Hematopoietic multipotent progenitor cell treated with erythropoietin and hydrocortisone succinate and interleukin-3 and kit ligand, for 15 days (in vitro differentiated cells): Measurements from ENCODE around the gene SGCA.

Experiments used
- DNase-seq: peaks from one replicate; pipeline ENCODE4 v3.0.0-alpha.2; 2015; ENCODE audit warnings: low spot score

SGCA gene

DNA sequence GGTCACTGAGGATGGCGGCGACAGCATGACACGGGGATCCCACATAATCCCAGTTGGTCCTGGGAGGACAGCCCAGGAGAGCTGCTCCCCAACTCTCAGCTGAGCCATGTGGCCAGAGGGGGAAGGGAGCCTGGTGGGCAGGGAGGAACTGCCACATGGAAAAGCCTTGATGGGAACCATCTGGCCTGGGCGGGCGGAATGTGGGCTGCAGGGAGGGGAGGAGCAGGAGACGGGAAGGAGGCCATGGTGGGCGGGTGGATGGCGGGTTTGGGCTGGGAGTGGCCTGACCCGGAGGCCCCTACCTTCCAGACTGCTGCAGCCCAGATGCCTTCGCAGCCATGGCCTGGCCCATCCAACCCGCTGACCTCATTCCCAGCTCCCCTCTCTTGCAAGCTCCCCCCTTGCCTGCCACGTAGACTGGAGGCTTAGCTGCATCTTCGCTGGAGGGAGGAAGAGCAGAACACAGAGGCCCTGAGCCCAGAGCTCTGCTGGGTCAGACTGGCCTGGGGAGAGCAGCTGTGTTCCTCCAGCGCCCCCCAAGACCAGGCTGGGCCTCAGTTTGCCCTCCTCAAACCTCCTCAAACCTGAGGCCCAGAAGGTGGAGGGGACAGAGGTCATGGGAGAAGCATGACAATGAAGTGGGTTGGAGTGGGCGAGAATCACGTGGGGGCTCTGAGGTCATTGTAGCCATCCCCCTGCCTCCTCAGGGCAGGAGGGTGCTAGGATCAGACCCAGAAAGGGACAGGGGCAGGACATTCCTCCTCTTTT is 43.9 kb downstream of the SGCA start:
- DNase-seq: no peak

DNA sequence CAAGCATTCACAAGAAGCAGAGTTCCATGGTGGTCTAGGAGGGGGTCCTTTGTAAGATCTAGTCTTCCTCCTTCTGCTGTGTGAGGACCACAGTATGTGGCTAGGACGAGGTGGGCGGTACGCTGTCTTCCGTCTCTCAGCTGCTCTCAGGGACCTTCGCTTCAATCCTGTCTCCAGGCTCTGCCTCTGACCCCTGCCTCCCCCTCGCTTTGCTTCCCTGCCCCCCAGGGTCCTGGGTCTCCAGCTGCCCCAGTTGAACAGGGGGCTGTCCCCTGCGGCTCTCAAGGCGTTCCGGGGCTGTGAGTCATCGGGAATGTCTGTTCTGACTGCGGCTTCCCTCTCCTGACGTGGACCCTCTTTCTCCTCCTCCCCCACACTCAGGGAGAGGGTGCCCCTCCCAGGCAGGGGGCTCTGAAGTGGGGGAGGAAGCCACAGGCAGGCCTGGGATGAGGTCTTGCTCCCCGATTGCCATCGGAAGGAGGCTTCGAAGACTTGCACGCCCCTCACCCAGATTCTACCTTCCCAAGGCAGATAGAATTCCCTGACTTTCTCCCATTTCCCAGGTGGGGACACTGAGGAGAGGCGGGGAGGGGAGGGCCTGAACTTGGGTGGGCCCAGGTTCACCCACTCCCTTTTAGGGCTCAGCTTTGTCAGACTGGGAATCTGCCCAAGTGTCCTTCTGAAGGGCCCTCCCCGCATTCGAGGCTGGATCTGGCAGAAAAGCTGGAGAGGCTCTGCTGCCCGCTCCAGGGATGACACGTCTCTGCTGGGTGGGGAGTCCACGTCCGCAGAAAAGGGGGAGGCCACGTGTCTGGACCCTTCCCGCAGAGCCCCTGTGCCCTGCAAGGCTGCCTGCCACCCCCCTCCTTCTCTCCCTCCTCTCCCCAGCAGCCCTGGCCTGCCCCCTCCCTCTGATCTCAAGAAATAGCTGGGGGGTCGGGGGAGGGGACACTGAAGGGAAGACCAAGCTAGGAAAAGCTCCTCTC is 44.7 kb downstream of the SGCA start:
- no peak for DNase-seq

DNA sequence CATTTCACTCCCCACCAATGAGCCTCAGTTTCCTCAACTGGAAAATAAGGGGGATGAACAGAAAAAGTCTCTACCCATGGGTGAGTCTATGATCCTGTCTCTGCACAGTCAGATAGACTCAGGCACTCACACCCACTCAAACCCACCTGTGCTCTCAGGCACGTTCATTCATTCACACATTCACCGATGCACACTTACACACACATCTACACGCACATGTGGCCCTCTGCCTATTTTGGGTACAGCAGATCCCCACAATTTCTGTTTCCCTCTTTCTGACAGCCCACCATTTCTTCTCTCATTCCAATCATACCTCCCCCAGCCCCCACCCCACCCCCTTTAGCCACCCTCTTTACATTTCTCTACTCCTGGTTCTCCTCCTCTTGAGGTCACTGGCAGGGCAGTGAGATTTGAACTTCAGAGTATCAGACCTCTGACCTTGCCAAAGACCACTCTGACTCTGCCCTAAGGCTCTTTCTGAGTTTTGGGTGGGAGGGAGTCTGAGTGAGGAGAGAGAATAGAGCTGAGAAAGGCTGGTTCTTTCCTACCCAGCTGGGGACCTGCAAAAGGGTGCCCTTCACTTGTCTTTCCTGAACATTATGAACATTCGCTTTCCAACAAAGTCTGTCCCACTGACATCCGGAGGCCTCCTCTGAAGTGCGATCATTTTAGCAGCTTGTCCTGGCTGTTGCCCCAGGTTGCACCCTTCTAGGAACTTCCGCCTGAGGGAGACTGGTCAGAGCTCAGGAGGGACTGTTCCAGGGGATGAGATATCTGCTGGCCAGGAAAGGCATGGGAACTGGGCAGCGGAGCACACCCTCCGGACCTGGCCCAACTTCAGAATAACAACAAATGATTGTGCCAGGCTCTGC is 45.7 kb downstream of the SGCA start:
- no peak for DNase-seq

DNA sequence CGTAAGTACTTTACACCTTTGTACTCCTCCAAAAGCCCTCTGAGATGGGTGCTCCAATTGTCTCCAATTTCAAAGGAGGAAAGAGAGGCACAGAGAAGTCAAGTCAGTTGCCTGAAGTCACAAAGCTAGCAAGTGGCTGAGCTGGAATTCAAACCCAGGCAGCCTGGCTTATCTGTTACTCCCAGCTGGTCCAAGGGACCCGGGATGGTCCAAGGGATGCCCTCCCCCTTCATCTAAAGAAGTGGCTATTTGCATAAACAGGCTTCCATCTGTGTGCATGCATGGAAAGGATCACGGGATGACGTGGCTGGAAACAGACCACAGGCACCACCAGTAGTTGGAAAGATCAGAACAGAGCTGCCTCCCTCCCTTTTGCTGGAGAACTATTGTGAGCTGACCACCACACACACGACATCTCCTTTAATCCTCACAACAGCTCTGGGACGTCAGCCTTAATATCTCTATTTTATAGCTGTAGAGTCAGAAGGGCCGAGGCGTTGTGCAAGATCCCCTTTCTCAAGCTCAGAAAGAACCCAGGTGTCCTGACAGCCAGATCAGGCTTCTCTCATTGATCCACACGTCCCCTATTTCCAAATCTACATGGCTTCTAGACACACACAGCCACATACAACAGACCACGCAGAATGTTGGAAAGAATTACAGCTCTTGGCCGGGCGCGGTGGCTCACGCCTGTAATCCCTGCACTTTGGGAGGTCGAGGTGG is 46.5 kb downstream of the SGCA start:
- DNase-seq: no peak

DNA sequence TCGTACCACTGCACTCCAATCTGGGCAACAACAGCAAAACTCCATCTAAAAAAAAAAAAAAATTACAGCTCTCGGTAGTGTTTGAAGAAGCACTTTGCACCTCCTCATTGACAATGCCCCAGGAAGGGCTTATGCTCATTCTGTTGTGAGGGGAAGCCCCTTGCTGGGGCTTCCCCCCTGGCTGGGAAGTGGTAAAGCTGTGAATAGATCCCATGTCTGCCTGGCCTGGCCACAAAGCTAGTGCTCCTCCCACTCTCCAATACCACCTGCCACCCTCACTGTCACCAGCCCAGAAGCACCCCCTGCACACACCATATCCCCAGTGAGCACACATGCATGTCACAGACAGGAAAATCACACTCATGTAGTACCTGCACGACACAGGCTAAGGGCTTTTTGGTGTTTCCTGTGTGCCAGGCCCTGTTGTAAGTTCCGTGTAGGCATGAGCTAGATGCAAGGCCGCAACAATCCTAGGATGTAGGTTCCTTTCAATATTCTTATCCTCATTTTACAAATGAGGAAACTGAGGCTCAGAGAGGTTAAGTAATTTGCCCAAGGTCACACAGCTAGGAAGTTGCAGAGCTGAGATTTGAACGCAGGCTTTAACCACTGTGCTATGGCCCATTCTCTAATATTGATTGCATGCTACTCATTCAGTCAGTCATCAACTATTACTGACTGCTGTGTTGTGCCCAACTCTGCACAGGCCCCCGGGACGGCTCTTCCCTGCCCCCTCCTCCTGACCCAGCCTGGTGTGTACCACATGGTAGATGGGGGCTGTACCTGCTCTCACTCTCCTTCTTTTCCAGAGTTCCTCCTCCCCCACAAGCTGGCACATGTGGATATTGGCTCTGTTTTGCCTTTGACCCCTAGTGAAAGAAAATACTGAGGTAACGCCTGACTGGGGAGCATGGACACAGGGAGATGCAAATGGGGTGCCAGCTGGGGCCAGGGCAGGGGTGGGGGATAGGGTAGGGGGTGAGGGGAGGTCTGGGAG is 47.5 kb downstream of the SGCA start:
- no peak for DNase-seq

DNA sequence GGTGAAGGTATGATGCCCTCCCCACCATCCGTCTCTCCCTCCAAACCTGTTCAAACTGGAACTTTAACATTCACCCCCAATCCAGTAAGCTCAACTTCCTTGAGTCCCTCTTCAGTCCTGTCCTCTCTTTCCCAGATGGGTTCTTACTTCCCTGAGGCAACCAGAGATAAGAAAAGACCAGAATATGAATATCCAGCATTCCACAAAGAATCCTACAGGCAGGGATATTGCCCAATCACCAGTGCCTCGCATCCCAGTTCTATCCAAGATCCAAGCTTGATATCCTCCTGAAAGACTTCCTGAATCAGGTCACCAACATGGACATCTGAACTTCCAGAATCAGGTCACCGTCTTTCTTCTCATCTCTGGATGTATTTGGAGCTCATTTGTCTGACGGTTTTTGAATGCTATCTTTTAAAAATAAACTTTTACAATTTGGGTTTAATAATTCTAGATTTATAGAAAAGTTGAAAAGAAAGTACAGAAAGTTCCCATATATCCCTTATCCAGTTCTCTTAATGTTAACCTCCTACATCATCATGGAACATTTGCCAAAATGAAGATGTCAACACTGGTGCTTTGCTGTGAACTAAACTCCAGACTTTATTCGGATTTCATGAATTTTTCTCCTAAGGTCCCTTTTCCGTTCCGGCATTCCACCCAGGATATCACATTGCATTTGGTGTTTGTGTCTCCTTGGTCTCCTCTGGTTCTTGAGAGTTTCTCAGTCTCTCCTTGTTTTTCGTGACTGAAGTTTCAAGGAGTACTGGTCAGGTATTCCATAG is 49.4 kb downstream of the SGCA start:
- DNase-seq: no peak

DNA sequence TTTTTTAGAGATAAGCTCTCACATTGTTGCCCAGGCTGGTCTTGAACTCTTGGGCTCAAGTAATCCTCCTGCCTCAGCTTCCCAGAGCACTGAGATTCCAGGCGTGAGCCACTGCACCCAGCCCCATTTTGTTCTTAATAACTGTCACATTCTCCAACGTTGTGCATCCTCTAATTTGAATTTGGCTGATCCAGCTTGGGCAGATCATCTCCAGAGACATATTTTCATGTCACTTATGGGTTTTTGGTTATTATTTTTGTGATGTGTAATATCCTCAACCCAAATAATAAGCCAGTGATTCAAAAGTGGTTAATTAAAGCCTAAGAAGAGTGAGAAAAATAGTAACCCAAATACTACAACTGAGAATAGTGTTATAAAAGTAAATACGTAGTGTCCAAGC is 51.8 kb downstream of the SGCA start:
- no peak for DNase-seq

DNA sequence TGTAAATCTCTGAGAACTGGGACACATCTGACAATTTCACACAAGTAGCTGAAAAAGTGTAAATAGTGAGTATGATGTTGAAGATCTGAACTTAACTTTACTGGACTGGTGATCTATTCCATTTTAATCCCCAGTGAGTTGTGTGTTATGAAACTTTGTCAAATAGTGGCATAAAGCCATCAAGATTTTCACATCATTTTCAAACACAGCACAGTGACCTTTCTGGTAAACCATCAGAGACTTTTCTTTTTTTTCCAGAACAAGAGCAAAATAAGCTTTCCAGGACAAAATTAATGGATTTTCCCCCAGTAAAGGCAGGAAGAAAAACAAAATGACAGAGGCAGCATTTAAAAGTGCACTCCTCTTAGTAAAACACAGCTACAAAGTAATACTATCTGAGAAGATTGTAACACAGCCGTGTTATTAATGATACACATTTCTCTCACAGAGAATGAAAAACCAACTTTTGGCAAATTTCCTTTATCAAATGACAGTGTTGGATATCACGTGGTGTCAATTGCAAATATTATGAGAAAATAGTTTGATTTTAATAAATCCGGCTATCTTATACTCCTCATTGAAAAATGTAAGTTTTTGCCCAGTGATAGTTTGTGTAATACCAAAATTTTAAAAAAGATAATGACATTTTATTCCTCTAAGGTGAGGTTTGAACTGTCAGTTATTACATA is 52.4 kb downstream of the SGCA start:
- DNase-seq: no peak

DNA sequence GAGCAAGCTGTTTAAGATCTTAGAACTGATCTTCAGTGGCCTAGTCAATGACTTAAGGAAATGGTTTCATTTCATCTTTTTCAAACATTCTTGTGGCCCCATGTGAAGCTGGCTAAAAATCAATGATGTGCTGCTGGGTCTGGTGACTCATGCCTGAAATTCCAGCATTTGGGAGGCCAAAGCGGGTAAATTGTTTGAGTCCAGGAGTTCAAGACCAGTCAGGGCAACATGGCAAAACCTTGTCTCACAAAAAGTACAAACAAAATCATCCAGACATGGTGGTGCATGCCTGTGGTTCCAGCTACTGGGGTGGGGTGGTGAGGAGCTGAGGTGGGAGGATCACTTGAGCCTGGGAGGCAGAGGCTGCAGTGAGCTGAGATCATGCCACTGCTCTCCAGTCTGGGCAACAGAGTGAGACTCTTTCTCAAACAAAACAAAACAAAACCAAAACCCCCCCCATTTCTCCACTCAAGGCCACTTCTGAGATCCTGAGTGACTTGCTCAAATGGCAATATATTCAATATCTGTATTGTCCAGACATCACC is 53.0 kb downstream of the SGCA start:
- no peak for DNase-seq

DNA sequence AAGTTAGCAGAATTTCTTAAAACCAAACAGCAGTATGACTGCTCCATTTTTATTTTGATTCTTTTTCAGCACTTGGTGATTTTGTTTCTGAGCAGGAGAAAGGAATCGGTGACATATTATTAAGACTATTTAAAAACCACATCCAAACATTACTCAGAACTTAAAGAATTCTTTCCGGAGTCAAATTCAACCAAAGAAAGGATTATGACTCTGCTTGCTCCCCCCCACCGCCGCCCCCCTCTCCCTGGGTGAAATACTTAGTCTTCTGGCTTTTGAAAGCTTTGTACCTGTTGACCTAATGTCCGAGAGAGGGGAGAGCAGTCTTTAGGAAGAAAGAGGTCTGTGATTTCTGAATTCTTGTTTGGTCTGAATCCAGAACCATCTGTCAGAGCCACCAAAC is 53.5 kb downstream of the SGCA start:
- no peak for DNase-seq

DNA sequence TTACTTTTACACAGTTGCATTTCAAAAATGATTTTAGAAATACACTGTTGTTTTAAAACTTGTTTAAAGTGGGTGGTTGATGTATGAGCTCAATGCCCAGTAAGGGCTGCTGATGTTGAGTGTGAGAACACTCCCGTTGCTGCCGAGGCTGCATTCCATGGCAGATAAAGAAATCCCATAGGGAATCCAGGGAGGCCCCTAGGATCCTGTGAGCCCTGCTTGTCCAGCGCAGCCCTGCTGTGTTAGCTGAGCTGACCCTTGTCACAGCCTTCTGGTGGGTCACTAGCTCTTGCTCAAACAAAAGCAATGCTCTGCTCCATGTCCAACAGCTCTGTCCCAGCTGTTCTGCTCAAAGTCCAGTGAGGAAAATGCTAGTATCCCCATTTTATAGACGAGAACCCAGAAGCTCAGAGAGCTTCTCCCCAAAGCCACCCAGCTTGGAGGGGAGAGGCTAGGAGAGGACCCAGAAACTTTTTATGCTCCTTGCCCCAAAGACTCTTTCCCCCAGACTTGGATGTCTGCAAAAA is 54.2 kb downstream of the SGCA start:
- no peak for DNase-seq

DNA sequence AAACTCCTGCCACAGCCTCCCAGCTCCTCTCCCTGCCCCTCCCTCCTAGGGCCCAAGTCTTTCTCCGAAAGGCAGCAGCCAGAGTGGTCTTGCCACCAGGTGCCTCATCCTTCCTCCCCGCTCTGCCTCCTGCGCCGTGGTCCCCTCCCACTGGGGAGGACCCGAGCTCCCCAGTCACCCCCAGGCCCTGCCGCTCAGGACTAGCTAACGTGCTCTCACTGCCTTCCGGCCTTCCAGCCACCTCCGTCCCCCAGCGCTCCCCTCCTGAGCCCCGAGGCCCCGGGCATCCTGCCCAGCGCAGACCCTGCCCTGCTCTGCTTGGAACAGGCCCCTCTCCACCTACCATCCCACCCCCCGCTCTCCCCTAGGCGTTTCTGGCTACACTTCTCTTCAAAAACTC is 55.0 kb downstream of the SGCA start:
- no peak for DNase-seq

DNA sequence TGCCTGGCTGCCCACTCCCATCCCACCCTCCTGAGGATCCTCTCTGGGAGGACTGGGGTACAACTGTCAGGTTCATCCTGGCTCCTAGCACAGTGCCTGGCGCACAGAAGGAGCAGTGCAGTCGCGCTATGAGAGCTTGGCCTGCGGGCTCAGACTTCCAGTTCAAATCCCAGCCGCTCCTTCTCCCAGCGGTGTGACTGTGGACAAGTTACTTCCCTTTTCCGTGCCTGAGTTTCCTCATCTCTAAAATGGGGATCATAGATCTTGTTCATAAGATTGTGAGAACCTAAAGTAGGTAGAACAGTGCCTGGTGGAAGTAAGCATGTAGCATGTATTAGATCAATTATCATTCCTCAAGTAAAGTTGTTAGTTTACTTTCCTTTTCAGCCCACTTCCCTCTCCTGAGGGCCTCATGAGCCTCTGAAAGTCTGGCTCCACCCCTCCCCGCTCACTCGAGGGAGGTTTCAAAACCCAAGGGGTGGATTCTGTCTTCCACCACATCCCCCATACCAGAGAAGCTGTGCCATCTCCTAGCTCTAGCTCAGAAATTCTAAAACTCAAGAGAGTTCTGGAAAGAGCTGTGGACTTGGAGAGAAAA is 55.6 kb downstream of the SGCA start:
- DNase-seq: no peak

DNA sequence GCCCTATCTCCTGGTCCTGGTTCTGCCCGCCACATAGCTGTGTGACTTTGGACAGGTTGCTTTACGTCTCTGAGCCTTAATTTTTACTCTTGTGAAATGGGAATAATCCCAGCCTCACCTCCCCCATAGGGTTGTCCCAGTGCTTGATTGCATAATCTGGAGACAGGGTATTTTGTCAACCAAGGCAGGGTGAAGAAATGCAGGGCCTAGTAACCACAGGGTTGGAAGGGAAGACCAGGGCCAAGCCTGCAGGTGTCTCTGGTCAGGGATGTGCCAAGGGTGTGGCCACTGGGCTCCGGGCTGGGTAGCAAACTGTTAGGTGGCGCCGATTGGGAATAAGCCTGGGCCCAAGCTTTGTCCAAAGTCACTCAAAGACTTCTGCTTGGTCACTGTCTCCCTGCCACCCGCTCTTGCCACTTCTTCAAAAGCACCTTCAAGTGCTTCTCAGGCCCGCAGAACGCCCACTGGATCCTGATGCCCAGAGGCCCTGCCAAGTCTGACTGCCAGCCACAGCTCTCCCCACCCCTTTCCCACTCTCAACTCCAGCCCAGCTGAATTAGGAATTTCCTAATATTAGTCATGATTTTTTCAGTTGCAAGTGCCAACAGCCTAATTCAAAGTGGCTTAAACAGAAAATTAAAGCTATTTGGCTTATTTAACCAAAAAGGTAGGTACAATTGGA is 56.2 kb downstream of the SGCA start:
- no peak for DNase-seq

DNA sequence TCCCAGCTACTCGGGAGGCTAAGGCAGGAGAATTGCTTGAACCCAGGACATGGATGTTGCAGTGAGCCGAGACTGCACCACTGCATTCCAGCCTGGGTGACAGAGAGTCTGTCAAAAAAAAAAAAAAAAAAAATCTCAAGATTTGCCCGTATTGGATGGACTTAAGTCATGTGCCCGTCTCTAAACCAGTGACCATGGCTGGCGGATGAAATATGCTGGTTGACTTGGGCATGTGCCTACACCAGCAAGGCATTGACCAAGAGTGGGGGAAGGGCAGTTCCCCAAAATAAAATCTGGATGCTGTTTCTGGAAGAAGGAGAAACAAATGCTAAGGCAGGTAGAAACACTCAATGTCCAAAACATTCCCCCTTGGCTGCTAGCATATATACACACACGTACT is 57.1 kb downstream of the SGCA start:
- no peak for DNase-seq
